ENCODE results near the gene EXOC8. TPM values are rescaled to one million over a fixed set of nuclear protein-coding genes. Genes with fewer than 3 reads are reported as not detected.

Gene EXOC8
- total and polyA plus RNA-seq, 10 donors, result 4.7 to 23.6 (median 20.1) TPM

- peak; percentile 92 for DNase-seq
- intact Hi-C loops (cut with DNase I; ENCODE audit: low total_unique reads), result loop anchor here (10.0 kb wide), 1 partner anchor 92 kb away; the partner anchor contains the start of gene GNPAT
Observed at GRCh38 chr1:231337043-231337471, 595 bp downstream of the EXOC8 start.

GRCh38 chr1:231335663-231336602, 1.7 kb downstream of the EXOC8 start:
- DNase-seq, result no peak
- 72 to 83% (median 74%) methylated on average over 21 of the region's 21 CpGs for WGBS, 5 donors
- intact Hi-C loops (cut with DNase I; ENCODE audit: low total_unique reads), result loop anchor here (10.0 kb wide), 1 partner anchor 91 kb away; the partner anchor contains the start of gene GNPAT
- TF ChIP-seq POLR2A (IDR thresholded peaks at IDR 0.05), result no peak
- Histone ChIP-seq H3K36me3 (peaks cover 0 to 45% (median 6%) of the 10 kb centered on the region in 6 donors), H3K9me3 (no peaks in the 10 kb centered on the region), H3K4me1 (peaks cover 51 to 86% (median 71%) of the 10 kb centered on the region in 6 donors), H3K4me3 (peak overlapping the region; percentile 84 to 95 (median 92)), H3K27ac (peak overlapping the region in 3 of 8 donors; percentile 97 to 98 (median 97)), H3K27me3 (replicated peaks in 1 of 7) (no peaks in the 10 kb centered on the region)

More at GRCh38 chr1:231337043-231337471, 595 bp downstream of the EXOC8 start:
- TF ChIP-seq CTCF (IDR thresholded peaks at IDR 0.05 in 8 of 11, conservative IDR thresholded peaks at IDR 0.05 in 3 of 11) (no peak), POLR2A (IDR thresholded peaks at IDR 0.05) (no peak), POLR2AphosphoS5 (IDR thresholded peaks at IDR 0.05) (no peak)
- no peaks in the 10 kb centered on the region for H3K9me3 ChIP-seq
- peak overlapping the region; percentile 84 to 95 (median 92) for H3K4me3 ChIP-seq
- H3K36me3 ChIP-seq, result peaks cover 0 to 46% (median 4%) of the 10 kb centered on the region in 6 donors
- H3K4me1 ChIP-seq, result peaks cover 51 to 84% (median 71%) of the 10 kb centered on the region in 6 donors
- WGBS, 5 donors, result 1 to 7% (median 3%) methylated on average over 11 to 32 of the region's 32 CpGs
- peak overlapping the region; percentile 92 to 98 (median 97) for H3K27ac ChIP-seq
- no peaks in the 10 kb centered on the region for H3K27me3 ChIP-seq (replicated peaks in 1 of 7)

GRCh38 chr1:231334952-231335351, 2.7 kb downstream of the EXOC8 start:
- intact Hi-C loops (cut with DNase I; ENCODE audit: low total_unique reads), result loop anchor here (10.0 kb wide), 1 partner anchor 90 kb away; the partner anchor contains the start of gene GNPAT
- peak overlapping the region in 7 of 8 donors; percentile 1 to 95 (median 88) for H3K4me3 ChIP-seq
- no peak for DNase-seq
- 80 to 91% (median 89%) methylated on average over 6 of the region's 6 CpGs for WGBS, 5 donors
- H3K27ac ChIP-seq, result no peak overlapping the region
- H3K9me3 ChIP-seq, result no peaks in the 10 kb centered on the region
- no peaks in the 10 kb centered on the region for H3K27me3 ChIP-seq (replicated peaks in 1 of 7)
- peaks cover 0 to 35% (median 6%) of the 10 kb centered on the region in 6 donors for H3K36me3 ChIP-seq
- H3K4me1 ChIP-seq, result peaks cover 51 to 76% (median 64%) of the 10 kb centered on the region in 6 donors
- TF ChIP-seq POLR2A (IDR thresholded peaks at IDR 0.05) (no peak), CTCF (IDR thresholded peaks at IDR 0.05 in 8 of 11, conservative IDR thresholded peaks at IDR 0.05 in 3 of 11) (no peak), POLR2AphosphoS5 (IDR thresholded peaks at IDR 0.05) (no peak)

GRCh38 chr1:231334079-231334666, 3.5 kb downstream of the EXOC8 start:
- TF ChIP-seq POLR2A (IDR thresholded peaks at IDR 0.05) (no peak), POLR2AphosphoS5 (IDR thresholded peaks at IDR 0.05) (no peak), CTCF (IDR thresholded peaks at IDR 0.05 in 8 of 11, conservative IDR thresholded peaks at IDR 0.05 in 3 of 11) (no peak)
- Histone ChIP-seq H3K4me3 (peak overlapping the region; percentile 6 to 95 (median 86)), H3K9me3 (no peaks in the 10 kb centered on the region), H3K4me1 (peaks cover 46 to 68% (median 56%) of the 10 kb centered on the region in 6 donors), H3K27me3 (replicated peaks in 1 of 7) (no peaks in the 10 kb centered on the region), H3K27ac (no peak overlapping the region), H3K36me3 (peaks cover 0 to 33% (median 6%) of the 10 kb centered on the region in 6 donors)
- whole genome bisulfite sequencing, 5 donors, result 68 to 84% (median 76%) methylated on average over 1 of the region's 1 CpG
- intact Hi-C loops (cut with DNase I; ENCODE audit: low total_unique reads), result loop anchor here (10.0 kb wide), 1 partner anchor 89 kb away; the partner anchor contains the start of gene GNPAT
- DNase-seq, result no peak

All from spleen (tissue), 11 donors.